A549 (cell line): Measurements from ENCODE around the gene USP36. TPM values are rescaled to one million over a fixed set of nuclear protein-coding genes. Genes with fewer than 3 reads are reported as not detected.
"Not testable (repeated sequence)": the region's sequence is repeated elsewhere in the genome, so short reads cannot be mapped to it uniquely, and the experiment has no call there.

Experiments used
- ATAC-seq, 2 experiments: fragments of 200-7000 bp in 1 of 2; fragments of >200 bp in 1 of 2; cut with Nextera tagmentation in 1 of 2; cut with Tn5 transposase in 1 of 2; 3 replicates each; pipeline versions ENCODE4 v1.8.0 to v1.9.1; 2018 to 2020; ENCODE audit warnings: mild to moderate bottlenecking in 1 of 2, moderate library complexity in 1 of 2
- CTCF ChIA-PET: fragments of 300-600 bp; sonication (Branson Sonifier 250); formaldehyde crosslinking; extraction: SDS; loops from one replicate; lab custom pipeline; 2021; ENCODE audit warnings: antibody characterized with exemption, inconsistent platforms; lab: Yijun Ruan, JAX
- POLR2A ChIA-PET: fragments of 350-600 bp; formaldehyde crosslinking; extraction: SDS; loops from one replicate; lab custom pipeline; 2021; ENCODE audit warnings: antibody characterized with exemption, inconsistent platforms; lab: Yijun Ruan, JAX
- DNase-seq, 2 experiments: peaks; one replicate each; pipeline versions ENCODE4 v3.0.0 to v3.0.0-alpha.2; 2011 to 2016; ENCODE audit warnings: low read depth in 1 of 2, low spot score in 1 of 2
- FAIRE-seq: peaks from 2 replicates; lab custom pipeline; 2011; peaks lifted over from hg19 to GRCh38; lab: Jason Lieb, UNC
- H3K27ac ChIP-seq, 2 experiments: fragments of >200 bp; sonication (Bioruptor Twin); formaldehyde crosslinking; 3 replicates each; pipeline ENCODE4 v1.5.1; 2016 to 2017
- H3K4me1 ChIP-seq: fragments of >200 bp; sonication (Bioruptor Twin); formaldehyde crosslinking; 3 replicates; pipeline ENCODE4 v1.6.1; 2016
- H3K4me2 ChIP-seq: fragments of >200 bp; sonication (Bioruptor Twin); formaldehyde crosslinking; 3 replicates; pipeline ENCODE4 v1.6.1; 2016
- H3K4me3 ChIP-seq: fragments of >200 bp; sonication (Bioruptor Twin); formaldehyde crosslinking; 3 replicates; pipeline ENCODE4 v1.5.1; 2016
- H3K9me3 ChIP-seq: fragments of >200 bp; sonication (Bioruptor Twin); formaldehyde crosslinking; 3 replicates; pipeline ENCODE4 v1.6.1; 2016
- ATOH8 ChIP-seq: fragments of 250-450 bp; sonication (Bioruptor Pico); IDR thresholded peaks from 2 replicates; pipeline ENCODE4 v1.5.0; 2020; ENCODE audit warnings: low read depth, mild to moderate bottlenecking, moderate library complexity
- BCL3 ChIP-seq: fragments of >200 bp; sonication (Bioruptor Twin); formaldehyde crosslinking; IDR thresholded peaks from 3 replicates; pipeline ENCODE4 v1.6.1; 2016
- CTCF ChIP-seq: fragments of >200 bp; sonication (Bioruptor Twin); formaldehyde crosslinking; IDR thresholded peaks from 3 replicates; pipeline ENCODE4 v1.5.1; 2016
- E2F6 ChIP-seq: IDR thresholded peaks from 2 replicates; pipeline ENCODE4 v1.6.1; 2012; ENCODE audit warnings: low read depth, borderline replicate concordance
- ELK1 ChIP-seq: fragments of 150-350 bp; IDR thresholded peaks from 2 replicates; pipeline ENCODE4 v1.6.1; 2014; ENCODE audit warnings: low read depth, mild to moderate bottlenecking, low read length
- FOSL2 ChIP-seq, 2 experiments: fragments of 450-650 bp in 1 of 2; fragments of >200 bp in 1 of 2; sonication (Bioruptor Twin) in 1 of 2; formaldehyde crosslinking; IDR thresholded peaks; 2 replicates each; pipeline versions ENCODE4 v1.5.0 to v1.6.1; 2016 to 2020; ENCODE audit warnings: mild to moderate bottlenecking in 1 of 2, moderate library complexity in 1 of 2
- HDAC2 ChIP-seq: fragments of 200-600 bp; sonication (generic); IDR thresholded peaks from 2 replicates; pipeline ENCODE4 v1.6.1; 2016
- HMGXB4 ChIP-seq: fragments of 250-450 bp; sonication (Bioruptor Pico); IDR thresholded peaks from 2 replicates; pipeline ENCODE4 v1.5.0; 2021; ENCODE audit warnings: mild to moderate bottlenecking, moderate library complexity, borderline replicate concordance
- HOXA7 ChIP-seq: fragments of 250-450 bp; sonication (Bioruptor Pico); IDR thresholded peaks from 2 replicates; pipeline ENCODE4 v1.5.0; 2020; ENCODE audit warnings: mild to moderate bottlenecking, moderate library complexity
- HOXB13 ChIP-seq: fragments of 250-450 bp; sonication (Bioruptor Pico); IDR thresholded peaks from 2 replicates; pipeline ENCODE4 v1.5.0; 2020; ENCODE audit warnings: low read depth, mild to moderate bottlenecking, moderate library complexity
- HOXB5 ChIP-seq: fragments of 250-450 bp; sonication (Bioruptor Pico); IDR thresholded peaks from 2 replicates; pipeline ENCODE4 v1.5.0; 2020; ENCODE audit warnings: mild to moderate bottlenecking, moderate library complexity
- JUN ChIP-seq, 2 experiments: fragments of >200 bp; sonication (Bioruptor Twin); formaldehyde crosslinking; IDR thresholded peaks; 2 replicates in 1 of 2; 3 replicates in 1 of 2; pipeline ENCODE4 v1.6.1; 2016 to 2017
- MAFK ChIP-seq: fragments of 450-650 bp; IDR thresholded peaks from 2 replicates; pipeline ENCODE4 v1.6.1; 2014; ENCODE audit not compliant: partially characterized antibody
- MYC ChIP-seq: IDR thresholded peaks from 2 replicates; pipeline ENCODE4 v1.6.1; 2012; ENCODE audit warnings: mild to moderate bottlenecking, inconsistent platforms, low read length, improper control_type of control experiment, borderline replicate concordance
- NFE2L2 ChIP-seq: fragments of 150-350 bp; conservative IDR thresholded peaks from 2 replicates; pipeline ENCODE4 v1.6.1; 2014; ENCODE audit warnings: low read length
- RCOR1 ChIP-seq: fragments of 150-350 bp; IDR thresholded peaks from 2 replicates; pipeline ENCODE4 v1.6.1; 2014; ENCODE audit warnings: antibody characterized with exemption, low read length, low read depth
- TP53 ChIP-seq: fragments of 250-450 bp; sonication (Bioruptor Pico); IDR thresholded peaks from 2 replicates; pipeline ENCODE4 v1.5.0; 2021; ENCODE audit warnings: mild to moderate bottlenecking, moderate library complexity
- ZFP36 ChIP-seq: fragments of 450-650 bp; IDR thresholded peaks from 2 replicates; pipeline ENCODE4 v1.6.1; 2014; ENCODE audit warnings: borderline replicate concordance; ENCODE audit not compliant: partially characterized antibody
- ZSCAN20 ChIP-seq: fragments of 250-450 bp; sonication (Bioruptor Pico); IDR thresholded peaks from 2 replicates; pipeline ENCODE4 v1.8.0; 2022; ENCODE audit warnings: mild to moderate bottlenecking, moderate library complexity
- WGBS: methylation state at CpG from one replicate; pipeline ENCODE4 v1.1.6; 2017; ENCODE audit errors: missing lambda C conversion rate; 5-methylcytosine and 5-hydroxymethylcytosine counted together
- polyA plus RNA-seq, 4 experiments: library from polyadenylated mRNA; depleted of rRNA in 3 of 4; stranded (reverse); fragments of >200 nt; fragmentation: RNase III in 1 of 4; extraction: RNeasy Plus Mini Kit Qiagen cat#74134 plus additional on column Dnase treatment in 1 of 4; gene quantifications; 2 replicates in 3 of 4; 3 replicates in 1 of 4; pipeline ENCODE4 v1.2.3, GENCODE V29; 2011 to 2017
- TF ChIP-seq, protein P1 (sequence below): IDR thresholded peaks from 2 replicates; pipeline ENCODE4 v1.6.1; 2012

USP36 gene
- polyA plus RNA-seq, 2 of the 4 experiments (the other 2 are of a cell fraction): 41.1 to 49.0 TPM

GRCh38 chr17:78751447-78752161, 89.0 kb downstream of the USP36 start:
- ChIA-PET CTCF (interaction anchor here (0.6 to 2.1 kb wide), 7 partner anchors 9 to 385 kb away, joined by 3 to 7 read pairs (median 4); no protein-coding TSS in a partner anchor), POLR2A (no interaction called here)
- Histone ChIP-seq H3K9me3 (no peaks in the 10 kb centered on the region), H3K27ac (no peak overlapping the region), H3K4me3 (no peak overlapping the region), H3K4me1 (peaks cover 9% of the 10 kb centered on the region; the same call in 1 of the 3 replicates), H3K4me2 (no peak overlapping the region)
- no peak for TF ChIP-seq MYC
- TF ChIP-seq, protein P1, sequence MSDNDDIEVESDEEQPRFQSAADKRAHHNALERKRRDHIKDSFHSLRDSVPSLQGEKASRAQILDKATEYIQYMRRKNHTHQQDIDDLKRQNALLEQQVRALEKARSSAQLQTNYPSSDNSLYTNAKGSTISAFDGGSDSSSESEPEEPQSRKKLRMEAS: no peak
- no peak for TF ChIP-seq HOXB13 (CRISPR knock-in tag)
- TF ChIP-seq HOXA7: no peak
- no peak for TF ChIP-seq CTCF
- FAIRE-seq (no peak), ATAC-seq (no peak), DNase-seq (no peak)
- WGBS: 89% methylated on average over 14 of the region's 14 CpGs

DNA sequence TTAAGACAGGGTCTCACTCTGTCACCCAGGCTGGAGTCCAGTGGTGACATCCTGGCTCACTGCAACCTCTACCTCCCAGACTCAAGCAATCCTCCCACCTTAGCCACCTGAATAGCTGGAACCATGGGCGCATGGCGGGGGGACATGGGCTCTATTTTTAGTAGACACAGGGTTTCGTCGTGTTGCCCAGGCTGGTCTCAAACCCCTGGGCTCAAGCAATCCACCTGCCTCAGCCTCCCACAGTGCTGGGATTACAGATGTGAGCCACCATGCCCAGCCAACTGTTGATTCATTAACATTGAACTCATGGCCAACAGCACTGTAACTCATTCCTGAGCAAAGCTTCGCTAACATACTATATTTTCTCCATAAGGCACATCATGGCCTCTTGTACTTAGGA, 89.6 kb downstream of the USP36 start:
- 90% methylated on average over 5 of the region's 5 CpGs for WGBS
- FAIRE-seq, POLR2A ChIA-PET, H3K4me3 ChIP-seq, DNase-seq, ATAC-seq, H3K9me3 ChIP-seq, H3K4me2 ChIP-seq, H3K27ac ChIP-seq: not testable (repeated sequence)
- peaks cover 11% of the 10 kb centered on the region; the same call in 1 of the 3 replicates for H3K4me1 ChIP-seq
- CTCF ChIA-PET: interaction anchor here (0.6 to 2.1 kb wide), 4 partner anchors 8 to 254 kb away, joined by 3 to 7 read pairs (median 4); no protein-coding TSS in a partner anchor

- TF ChIP-seq FOSL2 (IDR thresholded peaks at IDR 0.05) (no peak), FOSL2 (CRISPR knock-in tag; IDR thresholded peaks at IDR 0.05) (no peak), HOXB5 (no peak), ATOH8 (CRISPR knock-in tag) (no peak), JUN (IDR thresholded peaks at IDR 0.05) (no peak), BCL3 (no peak), RCOR1 (no peak), HMGXB4 (CRISPR knock-in tag) (no peak), ELK1 (no peak), ZSCAN20 (no peak), E2F6 (no peak), TP53 (no peak), NFE2L2 (no peak), MAFK (no peak), HDAC2 (no peak), ZFP36 (no peak)
- TF ChIP-seq, all 56 proteins: peak for 0
- Histone ChIP-seq H3K4me2 (no peak overlapping the region), H3K4me1 (peaks cover 19% of the 10 kb centered on the region; the same call in 2 of the 3 replicates), H3K9me3 (no peaks in the 10 kb centered on the region), H3K27ac (no peak overlapping the region), H3K4me3 (no peak overlapping the region)
- DNase-seq: no peak
- no peak for FAIRE-seq
- POLR2A ChIA-PET: no interaction called here
- ATAC-seq: no peak
- 88% methylated on average over 8 of the region's 8 CpGs for WGBS
- CTCF ChIA-PET: interaction anchor here (0.7 to 5.2 kb wide), 5 partner anchors 12 to 254 kb away, joined by 3 to 31 read pairs (median 7); no protein-coding TSS in a partner anchor
These were observed 91.8 kb downstream of the USP36 start for GRCh38 chr17:78748730-78749317.
